Astrocyte (in vitro differentiated cells and primary cell): Measurements from ENCODE around the gene CRTAP. TPM values are rescaled to one million over a fixed set of nuclear protein-coding genes. Genes with fewer than 3 reads are reported as not detected.

Experiments used
- DNase-seq: peaks from one replicate; pipeline ENCODE4 v3.0.0-alpha.2; 2010; ENCODE audit warnings: low read depth
- FAIRE-seq: peaks from 2 replicates; lab custom pipeline; 2011; peaks lifted over from hg19 to GRCh38; lab: Jason Lieb, UNC
- H2AFZ ChIP-seq: 2 replicates; pipeline ENCODE4 v1.6.0; 2012; ENCODE audit warnings: low read depth, low read length, inconsistent platforms
- H3K27ac ChIP-seq: 2 replicates; pipeline ENCODE4 v1.5.1; 2011; ENCODE audit warnings: low read depth, low read length, inconsistent platforms
- H3K27me3 ChIP-seq: 2 replicates; pipeline ENCODE4 v1.6.0; 2011; ENCODE audit warnings: low read length, inconsistent platforms; ENCODE audit not compliant: insufficient read depth
- H3K36me3 ChIP-seq: 2 replicates; pipeline ENCODE4 v1.5.1; 2011; ENCODE audit warnings: low read length, inconsistent platforms; ENCODE audit not compliant: insufficient read depth
- H3K4me1 ChIP-seq: 2 replicates; pipeline ENCODE4 v1.5.1; 2011; ENCODE audit warnings: low read length, inconsistent platforms; ENCODE audit not compliant: insufficient read depth
- H3K4me2 ChIP-seq: 2 replicates; pipeline ENCODE4 v1.6.0; 2012; ENCODE audit warnings: low read length, inconsistent platforms
- H3K4me3 ChIP-seq: 2 replicates; pipeline ENCODE4 v1.5.1; 2011; ENCODE audit warnings: low read depth, mild to moderate bottlenecking, low read length, inconsistent platforms; ENCODE audit not compliant: insufficient read depth
- H3K79me2 ChIP-seq: 2 replicates; pipeline ENCODE4 v1.6.0; 2012; ENCODE audit warnings: mild to moderate bottlenecking, low read length, inconsistent platforms; ENCODE audit not compliant: insufficient read depth
- H3K9ac ChIP-seq: 2 replicates; pipeline ENCODE4 v1.6.0; 2012; ENCODE audit warnings: mild to moderate bottlenecking, low read length, inconsistent platforms
- H3K9me3 ChIP-seq: 2 replicates; pipeline ENCODE4 v1.5.1; 2012; ENCODE audit warnings: low read depth, mild to moderate bottlenecking, low read length, inconsistent platforms; ENCODE audit not compliant: insufficient read depth
- H4K20me1 ChIP-seq: 2 replicates; pipeline ENCODE4 v1.6.0; 2012; ENCODE audit warnings: low read length, inconsistent platforms; ENCODE audit not compliant: insufficient read depth
- H3K27ac Mint-ChIP-seq: one replicate; pipeline ENCODE4 v1.8.0; 2021; ENCODE audit warnings: mild to moderate bottlenecking, mixed read lengths; ENCODE audit not compliant: unreplicated experiment
- H3K27me3 Mint-ChIP-seq: one replicate; pipeline ENCODE4 v1.8.0; 2021; ENCODE audit warnings: low read depth, mixed read lengths; ENCODE audit not compliant: unreplicated experiment
- H3K36me3 Mint-ChIP-seq: one replicate; pipeline ENCODE4 v1.8.0; 2021; ENCODE audit warnings: low read depth, mixed read lengths; ENCODE audit not compliant: unreplicated experiment
- H3K4me1 Mint-ChIP-seq: one replicate; pipeline ENCODE4 v1.8.0; 2021; ENCODE audit warnings: low read depth, mixed read lengths; ENCODE audit not compliant: unreplicated experiment
- H3K4me3 Mint-ChIP-seq: one replicate; pipeline ENCODE4 v1.8.0; 2021; ENCODE audit warnings: mild to moderate bottlenecking, moderate library complexity, mixed read lengths; ENCODE audit not compliant: unreplicated experiment
- H3K9me3 Mint-ChIP-seq: one replicate; pipeline ENCODE4 v1.8.0; 2021; ENCODE audit warnings: mild to moderate bottlenecking, mixed read lengths; ENCODE audit not compliant: unreplicated experiment
- EZH2 ChIP-seq: IDR thresholded peaks from 2 replicates; pipeline ENCODE4 v1.6.1; 2012; ENCODE audit warnings: mild to moderate bottlenecking, low read length, inconsistent platforms; ENCODE audit not compliant: insufficient read depth
- total RNA-seq: library from RNA; stranded (reverse); gene quantifications from 2 replicates; pipeline ENCODE4 v1.2.1, GENCODE V29; 2021
- TF ChIP-seq, protein P1 (sequence below): IDR thresholded peaks from 2 replicates; pipeline ENCODE4 v1.5.1; 2011; ENCODE audit warnings: low read depth, mild to moderate bottlenecking, inconsistent platforms, low read length, moderate library complexity; ENCODE audit not compliant: insufficient read depth

CRTAP gene
- total RNA-seq, 1 donor from 2014 or later: 145 TPM

DNA sequence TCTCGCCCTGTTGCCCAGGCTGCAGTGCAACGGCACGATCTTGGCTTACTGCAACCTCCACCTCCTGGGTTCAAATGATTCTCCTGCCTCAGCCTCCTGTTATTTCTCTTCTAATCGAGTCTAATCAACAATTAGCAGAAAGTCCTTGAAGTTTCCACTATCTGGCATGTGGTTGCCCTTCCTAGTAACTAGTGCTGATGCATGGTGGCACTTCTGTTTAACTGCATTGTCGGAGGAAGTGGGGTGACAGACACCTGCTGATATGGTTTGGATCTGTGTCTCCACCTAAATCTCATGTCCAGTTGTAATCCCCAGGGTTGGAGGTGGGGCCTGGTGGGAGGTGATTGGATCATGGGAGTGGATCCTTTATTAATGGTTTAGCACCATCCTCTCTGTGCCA is 9.2 kb downstream of the CRTAP start:
- H3K36me3 ChIP-seq: peaks cover 20% of the 10 kb centered on the region
- Mint-ChIP-seq H3K27me3 (no peaks in the 10 kb centered on the region), H3K27ac (no peak overlapping the region), H3K4me1 (no peaks in the 10 kb centered on the region), H3K4me3 (no peak overlapping the region), H3K36me3 (peaks cover 24% of the 10 kb centered on the region), H3K9me3 (no peaks in the 10 kb centered on the region)
- H3K9ac ChIP-seq: no peak overlapping the region
- H3K4me3 ChIP-seq: no peak overlapping the region
- H3K79me2 ChIP-seq: peaks cover 21% of the 10 kb centered on the region
- DNase-seq (no peak), FAIRE-seq (no peak)
- no peak overlapping the region for H3K27ac ChIP-seq
- H2AFZ ChIP-seq: no peak overlapping the region
- H3K4me2 ChIP-seq: no peak overlapping the region
- peaks cover 18% of the 10 kb centered on the region for H4K20me1 ChIP-seq
- TF ChIP-seq EZH2: no peak
- TF ChIP-seq, protein P1, sequence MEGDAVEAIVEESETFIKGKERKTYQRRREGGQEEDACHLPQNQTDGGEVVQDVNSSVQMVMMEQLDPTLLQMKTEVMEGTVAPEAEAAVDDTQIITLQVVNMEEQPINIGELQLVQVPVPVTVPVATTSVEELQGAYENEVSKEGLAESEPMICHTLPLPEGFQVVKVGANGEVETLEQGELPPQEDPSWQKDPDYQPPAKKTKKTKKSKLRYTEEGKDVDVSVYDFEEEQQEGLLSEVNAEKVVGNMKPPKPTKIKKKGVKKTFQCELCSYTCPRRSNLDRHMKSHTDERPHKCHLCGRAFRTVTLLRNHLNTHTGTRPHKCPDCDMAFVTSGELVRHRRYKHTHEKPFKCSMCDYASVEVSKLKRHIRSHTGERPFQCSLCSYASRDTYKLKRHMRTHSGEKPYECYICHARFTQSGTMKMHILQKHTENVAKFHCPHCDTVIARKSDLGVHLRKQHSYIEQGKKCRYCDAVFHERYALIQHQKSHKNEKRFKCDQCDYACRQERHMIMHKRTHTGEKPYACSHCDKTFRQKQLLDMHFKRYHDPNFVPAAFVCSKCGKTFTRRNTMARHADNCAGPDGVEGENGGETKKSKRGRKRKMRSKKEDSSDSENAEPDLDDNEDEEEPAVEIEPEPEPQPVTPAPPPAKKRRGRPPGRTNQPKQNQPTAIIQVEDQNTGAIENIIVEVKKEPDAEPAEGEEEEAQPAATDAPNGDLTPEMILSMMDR: no peak
- H3K27me3 ChIP-seq: no peaks in the 10 kb centered on the region
- H3K4me1 ChIP-seq: no peaks in the 10 kb centered on the region
- no peaks in the 10 kb centered on the region for H3K9me3 ChIP-seq

GRCh38 chr3:33124638-33125037 is 10.8 kb downstream of the CRTAP start:
- H3K4me2 ChIP-seq: no peak overlapping the region
- H3K36me3 ChIP-seq: peaks cover 23% of the 10 kb centered on the region
- H3K9me3 ChIP-seq: no peaks in the 10 kb centered on the region
- no peak overlapping the region for H3K4me3 ChIP-seq
- no peak overlapping the region for H2AFZ ChIP-seq
- no peaks in the 10 kb centered on the region for H3K4me1 ChIP-seq
- Mint-ChIP-seq H3K36me3 (peaks cover 21% of the 10 kb centered on the region), H3K27me3 (no peaks in the 10 kb centered on the region), H3K9me3 (no peaks in the 10 kb centered on the region), H3K27ac (no peak overlapping the region), H3K4me1 (peaks cover 1% of the 10 kb centered on the region), H3K4me3 (no peak overlapping the region)
- H3K79me2 ChIP-seq: peaks cover 6% of the 10 kb centered on the region
- H4K20me1 ChIP-seq: peaks cover 3% of the 10 kb centered on the region
- TF ChIP-seq, protein P1: no peak
- DNase-seq: no peak
- no peak overlapping the region for H3K9ac ChIP-seq
- no peak overlapping the region for H3K27ac ChIP-seq
- H3K27me3 ChIP-seq: no peaks in the 10 kb centered on the region
- no peak for FAIRE-seq

DNA sequence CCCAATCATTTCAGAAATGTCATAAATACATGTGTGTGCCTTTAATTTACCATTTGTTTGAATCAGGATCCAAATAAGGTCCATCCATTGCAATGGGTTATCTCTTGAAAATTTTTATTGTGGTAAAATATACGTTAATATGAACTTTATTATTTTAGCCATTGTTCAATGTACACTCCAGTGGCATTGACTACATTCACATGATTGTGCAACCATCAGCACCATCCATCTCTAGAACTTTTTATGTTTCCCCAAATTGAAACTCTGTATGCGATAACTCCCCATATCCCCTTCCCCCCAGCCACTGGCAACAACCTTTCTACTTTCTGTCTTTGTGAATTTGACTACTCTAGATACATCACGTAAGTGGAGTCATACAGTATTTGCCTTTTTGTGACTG is 12.0 kb downstream of the CRTAP start:
- Histone ChIP-seq H3K4me3 (no peak overlapping the region), H3K36me3 (peaks cover 20% of the 10 kb centered on the region), H3K27ac (no peak overlapping the region), H3K9me3 (no peaks in the 10 kb centered on the region), H4K20me1 (no peaks in the 10 kb centered on the region), H3K79me2 (peaks cover 6% of the 10 kb centered on the region), H3K9ac (no peak overlapping the region), H3K4me2 (no peak overlapping the region), H3K27me3 (no peaks in the 10 kb centered on the region), H2AFZ (no peak overlapping the region), H3K4me1 (no peaks in the 10 kb centered on the region)
- Mint-ChIP-seq H3K36me3 (peaks cover 18% of the 10 kb centered on the region), H3K27ac (no peak overlapping the region), H3K4me1 (peaks cover 1% of the 10 kb centered on the region), H3K4me3 (no peak overlapping the region), H3K27me3 (no peaks in the 10 kb centered on the region), H3K9me3 (no peaks in the 10 kb centered on the region)
- DNase-seq: no peak
- FAIRE-seq: no peak
- no peak for TF ChIP-seq EZH2
- TF ChIP-seq, protein P1: no peak
